Measurements from ENCODE around the gene KRT36. TPM values are rescaled to one million over a fixed set of nuclear protein-coding genes. Genes with fewer than 3 reads are reported as not detected.

KRT36 gene
- total and polyA plus RNA-seq, 2 donors (not counting 3 experiments of a cell fraction or from before 2014, with no cell fraction given): 0.04 TPM; not detected in 1

DNA sequence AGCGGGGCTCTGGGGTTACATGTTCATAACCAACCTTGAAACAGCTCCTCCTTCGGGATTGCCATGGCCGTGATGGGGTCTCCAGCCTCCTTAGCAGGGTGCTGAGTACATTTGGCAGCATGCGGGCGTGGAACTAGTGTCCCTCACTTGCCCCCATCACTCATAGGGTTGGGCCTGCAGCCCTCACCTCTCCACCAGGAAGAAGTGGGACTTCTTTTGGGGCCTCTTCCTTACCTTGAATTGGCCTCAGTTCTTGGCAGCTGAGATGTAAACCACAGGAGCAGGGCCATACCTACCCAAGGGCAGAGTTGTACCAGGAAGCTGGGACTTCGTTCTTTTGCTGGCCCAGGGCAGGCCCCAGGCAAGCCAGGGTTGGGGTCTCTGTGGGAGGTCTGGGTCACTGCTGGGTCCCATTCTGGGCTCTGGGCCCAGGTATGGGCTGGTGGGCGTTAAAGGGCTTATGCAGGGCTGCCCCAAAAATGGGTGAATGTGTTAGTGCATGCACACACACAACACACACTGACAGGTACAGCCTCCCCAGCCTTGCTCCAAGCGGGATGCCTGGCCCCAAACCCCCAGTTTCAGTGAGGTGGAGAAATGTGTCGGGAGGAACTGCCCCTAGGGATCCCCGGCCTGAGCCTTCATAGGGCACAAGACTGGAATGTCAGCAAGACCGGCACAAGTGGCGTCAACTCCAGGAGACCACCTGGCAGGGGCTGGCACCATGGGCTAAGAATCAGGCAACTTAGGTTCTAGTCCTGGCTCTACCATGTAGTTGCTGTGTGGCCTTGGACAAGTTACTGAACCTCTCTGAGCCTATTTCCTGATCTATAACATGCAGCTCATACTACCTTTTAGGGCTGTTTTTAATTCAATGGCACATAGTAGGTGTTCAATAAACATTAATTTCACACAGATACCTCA, 32.9 kb upstream of the KRT36 start:
- no peaks in the 10 kb centered on the region for H3K27me3 ChIP-seq (ENCODE audit: control insufficient read depth in 2 of 2, insufficient read depth in 2 of 2, low read length in 2 of 2)
- POLR2A ChIA-PET: interaction anchor here (0.9 kb wide), 1 partner anchor 19 kb away, joined by 3 read pairs; no protein-coding TSS in a partner anchor
- no peaks in the 10 kb centered on the region for H3K9me3 ChIP-seq (replicated peaks; ENCODE audit: control insufficient read depth, insufficient read depth, low read length)
- dilution Hi-C loops (cut with MboI; ENCODE audit: extremely low pct_ligation_motif_present, low sequenced_read_pairs): no loop called here
- peak overlapping the region; percentile 80 for H3K27ac ChIP-seq (ENCODE audit: insufficient read depth, low read depth, low read length)
- no peaks in the 10 kb centered on the region for H4K20me1 ChIP-seq (replicated peaks; ENCODE audit: control insufficient read depth, extremely low read depth, insufficient read depth, low read length)
- peak overlapping the region; percentile 45 for H3K9ac ChIP-seq (replicated peaks; ENCODE audit: extremely low read depth, insufficient read depth, low read length)
- no peaks in the 10 kb centered on the region for H3K36me3 ChIP-seq (ENCODE audit: control insufficient read depth in 2 of 2, extremely low read depth in 1 of 2, insufficient read depth in 2 of 2, low read length in 2 of 2)
- CTCF ChIA-PET: interaction anchor here (0.8 to 5.3 kb wide), 9 partner anchors 7 to 140 kb away, joined by 3 to 66 read pairs (median 6); no protein-coding TSS in a partner anchor
- FAIRE-seq: peak; percentile 58
- H3K9me1 ChIP-seq (replicated peaks; ENCODE audit: control insufficient read depth, extremely low read depth, insufficient read depth, low read length): no peaks in the 10 kb centered on the region
- peak overlapping the region; percentile 28 for H2AFZ ChIP-seq (ENCODE audit: low read depth, low read length)
- BruUV-seq (replicated peaks): no TSS peak
- no peaks in the 10 kb centered on the region for H3K79me2 ChIP-seq (ENCODE audit: control insufficient read depth, insufficient read depth, low read length)
- no peak overlapping the region for H3K4me3 ChIP-seq (replicated peaks in 1 of 3; ENCODE audit: insufficient read depth in 1 of 3, low read depth in 1 of 3, low read length in 3 of 3)
- no peak for DNase-seq (ENCODE audit: low read depth, low spot score)
- peaks cover 24% of the 10 kb centered on the region for H3K4me1 ChIP-seq (ENCODE audit: control insufficient read depth, extremely low read depth, insufficient read depth, low read length)
- H3K4me2 ChIP-seq (ENCODE audit: insufficient read depth, low read length): peak overlapping the region; percentile 19
- intact Hi-C loops (cut with micrococcal nuclease): no loop called here
- TF ChIP-seq FOS (IDR thresholded peaks at IDR 0.05; ENCODE audit: borderline replicate concordance, insufficient read depth, low read length): no peak
- no peak for TF ChIP-seq POLR2A (IDR thresholded peaks at IDR 0.05; ENCODE audit: low read depth, low read length)
- TF ChIP-seq JUN (IDR thresholded peaks at IDR 0.05; ENCODE audit: borderline replicate concordance, insufficient read depth, insufficient read length, low read depth): no peak
- TF ChIP-seq, protein P1, sequence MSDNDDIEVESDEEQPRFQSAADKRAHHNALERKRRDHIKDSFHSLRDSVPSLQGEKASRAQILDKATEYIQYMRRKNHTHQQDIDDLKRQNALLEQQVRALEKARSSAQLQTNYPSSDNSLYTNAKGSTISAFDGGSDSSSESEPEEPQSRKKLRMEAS (IDR thresholded peaks at IDR 0.05; ENCODE audit: insufficient read depth, insufficient read length): no peak
- TF ChIP-seq MYC (IDR thresholded peaks at IDR 0.05; ENCODE audit: low read depth, low read length): no peak
- no peak for TF ChIP-seq GATA2 (IDR thresholded peaks at IDR 0.05; ENCODE audit: insufficient read depth, insufficient read length, low read depth, low read length)
- no peak for TF ChIP-seq CTCF (IDR thresholded peaks at IDR 0.05; ENCODE audit: extremely low read depth in 1 of 2, insufficient read depth in 1 of 2, low read depth in 1 of 2, low read length in 2 of 2)

Data from endothelial cell of umbilical vein (primary cell).